ENCODE measurements around the gene ABHD12.

ABHD12 gene

DNA sequence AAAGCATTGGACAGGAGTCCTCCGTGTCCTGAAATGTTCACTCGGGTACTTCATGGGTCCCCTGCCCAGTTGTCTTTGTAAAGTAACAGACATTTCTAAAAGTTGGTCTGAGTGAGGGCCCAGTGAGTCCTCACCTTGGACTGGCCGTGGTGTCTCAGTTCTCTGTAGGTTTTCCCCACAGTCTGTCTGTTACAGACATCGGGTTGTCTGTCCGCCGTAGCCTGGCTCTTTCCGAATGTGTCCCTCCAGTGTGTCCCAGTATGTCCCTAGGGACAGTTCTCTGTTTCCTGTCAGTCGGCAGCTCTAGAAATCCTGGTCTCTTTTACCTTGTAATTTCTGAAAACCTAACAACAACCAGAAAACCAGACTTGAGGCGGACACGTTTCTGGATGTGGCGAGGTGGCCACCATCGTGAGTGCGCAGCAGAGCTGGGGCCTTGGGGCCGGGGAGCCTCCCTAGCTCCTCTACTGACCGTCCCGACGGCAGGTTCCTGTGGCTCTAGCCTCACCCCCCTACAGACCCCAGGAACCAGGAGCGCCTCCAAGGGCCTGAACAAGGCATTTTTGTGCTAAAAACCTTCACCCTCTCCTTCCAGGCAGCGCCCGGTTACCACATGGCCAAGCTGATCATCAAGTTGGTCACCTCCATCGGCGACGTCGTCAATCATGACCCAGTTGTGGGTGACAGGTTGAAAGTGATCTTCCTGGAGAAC is 100.6 kb downstream of the ABHD12 start:
- no peak for DNase-seq (ENCODE audit: low spot score)

DNA sequence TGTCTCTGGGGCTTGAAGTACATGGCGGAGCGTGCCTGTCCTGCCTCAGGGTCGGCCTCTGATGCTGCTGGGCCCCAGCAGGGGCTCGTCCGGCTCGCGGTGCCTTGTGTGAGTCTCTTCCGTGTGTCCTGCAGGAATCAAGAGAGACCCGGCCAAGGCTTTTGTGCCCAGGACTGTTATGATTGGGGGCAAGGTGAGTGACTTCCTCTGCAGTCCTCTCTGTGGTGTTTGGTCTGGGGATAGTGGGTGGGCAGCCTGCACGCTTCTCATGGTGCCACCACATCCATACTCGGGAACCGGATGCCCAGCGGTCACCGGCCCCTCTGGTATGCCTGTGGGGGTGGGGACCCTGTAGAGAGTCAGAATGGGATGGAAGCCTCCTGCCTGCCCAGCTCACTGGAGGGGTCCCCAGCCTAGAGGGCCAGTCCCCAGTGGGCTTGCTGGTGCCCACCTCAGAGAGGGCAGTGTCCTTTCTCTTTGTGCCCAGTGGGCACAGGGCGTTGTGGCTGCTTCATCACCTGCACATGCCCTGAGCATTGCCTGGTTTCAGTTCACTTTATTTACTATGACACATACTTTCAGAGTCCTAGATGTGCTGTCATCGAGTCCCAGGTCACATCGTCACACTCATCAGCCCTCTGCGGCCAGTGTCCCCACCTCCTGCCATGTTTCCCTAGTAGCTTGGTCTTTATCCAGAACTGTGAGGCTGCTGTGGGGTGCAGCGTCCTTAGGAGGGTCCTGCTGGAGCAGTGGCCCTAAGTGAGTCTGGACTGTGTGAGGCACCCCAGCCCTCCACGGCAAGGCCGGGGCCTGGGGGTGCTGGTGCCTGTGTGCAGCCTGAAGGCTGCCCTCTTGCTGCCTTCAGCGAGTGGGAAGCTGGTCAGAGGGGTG is 102.1 kb downstream of the ABHD12 start:
- no peak for DNase-seq (ENCODE audit: low spot score)

DNA sequence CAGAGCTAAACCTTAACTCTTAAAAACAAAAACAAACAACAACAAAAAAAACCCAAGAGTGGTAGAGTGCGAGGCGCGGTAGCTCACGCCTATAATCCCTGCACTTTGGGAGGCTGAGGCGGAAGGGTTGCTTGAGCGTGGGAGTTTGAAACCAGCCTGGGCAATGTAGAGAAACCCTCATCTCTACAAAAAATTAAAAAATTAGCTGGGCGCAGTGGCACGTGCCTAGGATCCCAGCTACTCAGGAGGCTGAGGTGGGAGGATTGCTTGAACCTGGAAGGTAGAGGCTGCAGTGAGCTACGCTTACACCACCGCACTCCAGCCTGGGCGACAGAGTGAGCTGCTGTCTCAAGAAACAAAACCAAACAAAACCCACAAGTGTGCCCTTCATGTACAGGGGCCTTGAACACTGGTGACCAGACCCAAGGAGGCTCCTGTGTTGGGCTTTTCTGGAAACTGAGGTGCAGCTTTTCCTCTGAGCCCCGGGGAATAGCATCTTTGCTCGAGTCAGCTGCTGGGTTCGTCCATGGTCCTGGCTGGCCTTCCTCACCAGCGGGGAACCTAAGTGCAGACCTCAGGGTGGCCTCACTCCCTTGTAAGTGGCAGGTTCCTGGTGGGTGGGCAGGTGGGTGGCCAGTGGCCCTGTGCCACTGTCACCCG is 102.9 kb downstream of the ABHD12 start:
- no peak for DNase-seq (ENCODE audit: low spot score)

DNA sequence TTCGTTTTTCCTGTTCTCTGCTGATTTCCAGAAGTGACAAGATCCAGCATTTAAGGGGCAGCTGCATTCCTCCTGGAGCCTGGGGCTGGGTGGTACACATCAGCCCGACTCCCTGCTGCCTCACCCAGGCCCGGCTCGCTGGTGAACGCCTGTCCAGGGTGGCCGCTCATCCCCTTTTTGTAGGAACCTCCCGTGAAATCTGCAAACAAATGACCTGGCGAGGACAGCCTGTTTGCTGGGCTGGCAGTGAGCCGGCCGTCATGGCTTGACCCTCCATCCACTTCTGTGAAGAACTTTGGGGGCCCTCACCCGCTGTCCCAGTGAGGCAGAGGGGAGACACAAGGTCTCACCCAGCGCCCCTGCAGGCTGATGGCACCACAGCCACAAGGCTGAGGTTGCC is 103.7 kb downstream of the ABHD12 start:
- no peak for DNase-seq (ENCODE audit: low spot score)

DNA sequence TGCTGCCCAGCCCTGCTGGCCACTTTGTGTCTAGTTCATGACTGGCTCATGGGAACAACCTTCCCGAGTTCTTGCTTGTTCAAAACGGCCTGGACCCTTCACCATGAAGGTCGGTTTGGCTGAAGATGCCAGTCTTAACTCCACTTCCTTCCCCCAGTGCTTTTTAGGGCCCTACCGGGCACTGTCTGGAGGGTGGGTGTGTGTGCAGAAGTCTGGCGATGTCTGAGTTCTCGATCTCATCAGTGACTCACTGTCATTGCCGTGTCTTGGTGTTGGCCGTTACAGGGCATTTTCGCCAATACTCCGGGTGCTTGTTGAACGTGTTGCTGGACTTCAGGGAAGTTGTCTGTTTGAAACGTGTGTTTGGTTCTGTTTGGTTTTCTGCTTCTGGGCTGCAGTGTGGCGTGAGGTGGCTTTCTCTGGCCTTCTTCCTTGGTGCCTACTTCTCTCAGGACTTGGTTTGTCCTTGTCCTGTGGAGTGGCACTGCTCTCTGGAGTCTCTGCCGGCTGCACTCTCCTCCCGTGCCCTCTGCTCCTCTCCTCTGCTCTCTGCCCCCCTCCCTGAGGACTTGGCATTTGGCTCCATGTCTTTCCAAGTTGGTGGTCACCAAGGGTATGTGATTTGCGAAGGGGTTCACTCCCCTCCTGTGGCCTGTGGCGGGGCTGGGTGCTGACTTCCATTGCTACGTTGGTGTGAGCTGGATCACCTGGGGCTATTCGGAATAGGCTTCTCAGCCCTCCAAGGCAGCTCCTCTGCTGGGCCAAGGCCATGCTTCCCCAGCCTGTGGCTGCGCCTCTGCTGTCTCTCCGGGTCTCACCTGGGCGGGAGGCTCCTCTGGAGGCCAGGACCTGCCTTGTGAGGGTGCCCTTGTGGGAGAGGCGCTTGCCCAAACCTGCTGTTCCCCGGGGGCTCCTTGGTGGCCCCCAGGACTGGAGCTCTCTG is 104.5 kb downstream of the ABHD12 start:
- no peak for DNase-seq (ENCODE audit: low spot score)

DNA sequence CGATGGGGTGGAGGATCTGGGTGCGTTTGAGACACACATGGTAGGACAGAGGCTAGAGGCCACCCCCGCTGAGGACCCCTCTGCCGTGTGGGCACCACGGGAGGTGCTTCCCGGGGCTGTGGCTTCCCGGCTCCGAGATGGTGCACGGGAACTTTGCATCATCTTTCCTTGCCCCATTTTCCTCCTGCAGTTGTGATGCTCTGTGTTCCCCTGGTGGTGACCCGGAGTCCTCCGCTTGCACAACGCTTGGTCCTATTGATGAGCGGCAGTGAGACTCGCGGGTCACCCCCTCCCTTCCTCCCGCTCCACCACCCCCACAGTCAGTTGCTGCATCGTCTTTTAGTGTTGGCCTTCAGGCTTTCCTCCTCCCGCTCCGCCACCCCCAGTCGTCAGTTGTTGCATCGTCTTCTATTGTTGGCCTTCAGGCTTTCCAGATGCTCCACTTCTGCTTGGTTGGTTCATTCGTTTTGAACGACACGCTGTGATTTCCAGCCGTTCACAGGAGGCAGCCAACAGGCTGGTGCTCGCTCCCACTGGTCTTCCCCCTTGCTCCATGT is 105.5 kb downstream of the ABHD12 start:
- no peak for DNase-seq (ENCODE audit: low spot score)

DNA sequence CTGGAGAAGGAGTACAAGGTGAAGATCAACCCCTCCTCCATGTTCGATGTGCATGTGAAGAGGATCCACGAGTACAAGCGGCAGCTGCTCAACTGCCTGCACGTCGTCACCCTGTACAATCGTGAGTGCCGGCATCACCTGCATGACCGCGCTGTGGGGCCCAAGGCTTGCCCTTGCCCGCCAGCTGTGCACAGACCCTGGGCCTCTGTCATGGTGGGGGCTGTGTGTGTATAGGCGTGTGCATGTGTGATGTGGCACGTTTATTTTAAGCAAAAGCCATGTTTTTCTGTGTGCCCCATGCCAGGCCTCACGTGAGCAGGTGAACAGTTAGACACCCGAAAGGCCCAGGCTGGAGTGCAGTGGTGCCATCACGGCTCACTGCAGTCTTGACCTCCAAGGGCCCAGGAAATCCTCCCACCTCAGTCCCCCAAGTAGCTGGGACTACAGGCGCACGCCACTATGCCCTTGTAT is 106.5 kb downstream of the ABHD12 start:
- no peak for DNase-seq (ENCODE audit: low spot score)

DNA sequence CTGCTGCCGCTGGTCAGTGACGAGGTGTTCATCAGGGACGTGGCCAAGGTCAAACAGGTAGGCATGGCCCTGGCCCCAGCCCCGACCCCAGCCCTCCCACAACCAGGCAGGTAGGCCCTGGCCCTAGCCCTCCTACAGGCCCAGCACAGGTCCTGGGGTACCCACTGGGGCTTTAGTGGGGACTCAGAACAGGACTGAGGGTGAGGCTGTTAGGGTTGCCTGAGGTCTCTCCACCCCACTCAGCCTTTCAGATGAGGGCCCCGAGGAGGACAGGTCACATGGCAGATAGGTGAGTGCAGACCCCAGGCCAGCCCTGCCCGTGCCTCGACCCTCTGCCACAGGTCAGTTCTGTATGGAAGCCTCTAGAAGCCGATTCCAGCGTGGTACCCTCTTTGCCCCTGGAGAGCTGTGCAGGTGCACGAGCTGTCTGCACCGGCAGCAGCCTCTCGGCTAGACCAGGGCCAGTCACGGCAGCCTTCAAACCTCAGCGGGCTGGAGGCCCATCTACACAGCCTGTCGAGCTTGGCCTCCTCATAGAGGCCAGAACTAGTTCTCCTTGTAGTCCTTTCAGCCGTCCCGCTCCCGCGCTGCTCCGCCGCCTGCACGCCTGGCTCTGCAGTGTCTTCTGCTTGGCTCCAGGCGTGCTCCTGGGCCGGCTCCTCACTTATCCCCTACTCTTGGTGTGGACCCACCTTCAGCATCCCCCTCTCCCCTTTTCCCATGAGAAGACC is 107.2 kb downstream of the ABHD12 start:
- no peak for DNase-seq (ENCODE audit: low spot score)

DNA sequence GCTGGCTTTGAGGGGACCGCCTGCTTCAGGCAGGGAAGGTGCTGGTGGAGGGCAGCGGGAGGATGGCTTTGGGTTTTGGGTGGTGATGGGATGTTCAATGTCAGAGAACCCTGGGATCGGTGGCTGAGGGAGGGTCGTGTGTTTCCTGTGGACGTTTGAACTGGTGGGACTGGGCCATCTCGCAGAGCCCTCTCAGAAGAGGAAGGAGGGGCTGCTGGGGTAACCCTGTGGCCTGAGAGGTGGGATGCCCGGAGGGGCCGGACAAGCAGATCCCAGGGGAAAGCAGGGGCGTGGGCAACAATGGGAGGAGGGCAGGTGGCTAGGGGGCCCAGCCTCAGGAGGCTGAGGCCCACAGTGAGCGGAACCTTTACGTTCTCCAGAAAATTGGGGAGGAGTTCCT is 107.8 kb downstream of the ABHD12 start:
- DNase-seq (ENCODE audit: low spot score): no peak

DNA sequence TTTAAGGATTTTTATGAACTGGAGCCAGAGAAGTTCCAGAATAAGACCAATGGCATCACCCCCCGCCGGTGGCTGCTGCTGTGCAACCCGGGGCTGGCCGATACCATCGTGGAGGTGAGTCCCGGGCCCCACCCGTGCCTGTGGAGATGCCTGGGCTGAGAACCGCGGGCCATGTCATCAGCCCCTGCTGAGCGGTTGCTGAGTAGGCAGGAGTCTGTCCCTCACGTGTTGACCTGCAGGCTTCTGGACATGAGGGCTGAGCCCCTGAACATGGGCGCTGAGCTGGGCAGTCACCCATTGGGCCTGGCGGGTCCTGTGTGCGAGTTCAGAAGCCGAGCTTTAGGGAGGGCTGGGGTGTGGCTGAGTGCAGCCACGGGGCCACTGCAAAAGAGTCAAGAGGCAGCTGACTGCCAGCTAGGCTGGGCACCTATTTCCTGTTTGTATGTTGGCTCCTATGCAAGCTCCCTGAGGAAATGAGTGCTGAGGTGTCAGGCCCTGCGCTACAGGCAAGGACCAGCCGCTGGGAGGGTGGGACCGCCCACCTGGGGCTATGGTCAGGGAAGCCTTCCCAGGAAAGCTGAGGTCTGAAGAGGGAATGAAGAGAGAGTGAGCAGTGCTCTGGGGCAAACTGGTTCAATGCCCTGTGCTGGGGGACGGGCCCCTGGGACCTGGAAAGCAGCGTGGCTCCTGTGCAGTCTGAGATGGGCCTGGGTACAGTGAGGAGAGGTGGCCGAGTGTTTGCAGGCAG is 108.4 kb downstream of the ABHD12 start:
- no peak for DNase-seq (ENCODE audit: low spot score)

DNA sequence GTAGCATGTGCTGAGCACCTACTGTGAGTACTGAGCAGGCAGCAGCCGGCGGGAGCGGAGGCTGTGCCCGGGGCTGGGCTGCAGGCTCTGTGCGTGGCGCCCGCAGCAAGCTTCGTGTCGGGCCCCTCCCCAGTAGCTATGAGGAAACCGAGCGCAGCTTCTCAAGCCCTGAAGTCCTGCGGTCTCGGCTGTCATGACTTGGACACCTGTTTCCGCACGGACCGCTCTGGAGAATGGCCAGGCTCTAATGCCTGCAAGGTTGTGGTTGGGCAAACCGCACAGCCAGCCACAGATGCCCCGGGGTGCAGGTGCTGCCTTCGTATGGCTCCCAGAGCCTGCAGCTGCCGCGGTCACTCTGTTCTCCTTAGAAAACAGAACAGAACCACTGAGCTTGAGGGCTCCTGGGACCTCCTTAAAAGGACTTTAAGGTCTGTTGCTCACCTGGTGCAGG is 109.1 kb downstream of the ABHD12 start:
- no peak for DNase-seq (ENCODE audit: low spot score)

DNA sequence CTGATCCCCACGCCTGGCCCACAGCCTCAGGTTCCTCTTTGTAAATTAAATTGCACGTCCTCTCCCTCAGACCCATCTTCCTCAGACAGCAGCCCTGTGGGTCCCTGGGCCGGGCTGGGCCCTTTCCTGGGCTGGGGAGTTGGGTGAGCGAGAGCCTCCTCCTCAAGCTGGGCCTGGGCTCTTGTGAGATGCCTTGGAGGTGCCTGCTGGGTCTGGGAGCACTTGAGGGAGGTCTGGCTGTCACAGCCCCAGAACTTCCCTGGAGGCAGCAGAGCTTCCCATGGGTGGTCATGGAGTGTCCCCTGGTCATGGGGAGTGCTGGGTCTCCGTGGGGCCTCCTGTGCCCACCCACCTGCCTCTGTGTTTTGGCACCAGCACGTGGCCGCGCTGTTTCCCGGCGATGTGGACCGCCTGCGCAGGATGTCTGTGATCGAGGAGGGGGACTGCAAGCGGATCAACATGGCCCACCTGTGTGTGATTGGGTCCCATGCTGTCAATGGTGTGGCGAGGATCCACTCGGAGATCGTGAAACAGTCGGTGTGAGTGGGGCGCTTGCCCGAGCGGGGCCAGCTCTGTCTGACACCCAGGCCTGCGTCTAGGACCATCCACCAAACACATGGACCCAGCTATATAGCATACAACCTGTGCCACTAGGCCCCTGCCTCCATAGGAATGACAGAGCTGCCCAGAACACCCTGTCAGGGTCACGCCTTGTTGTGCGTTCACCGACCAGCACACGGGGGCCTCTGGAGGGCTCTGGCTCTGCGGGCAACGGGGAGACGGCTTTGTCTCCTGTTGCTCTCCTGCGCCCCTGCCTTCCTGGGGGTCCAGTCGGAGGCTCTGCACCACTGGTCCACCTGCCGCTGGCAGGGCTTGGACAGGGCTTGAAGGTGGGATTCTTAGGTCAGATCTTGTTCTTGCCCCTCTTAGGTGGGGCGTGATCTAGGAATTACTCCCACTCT is 109.8 kb downstream of the ABHD12 start:
- DNase-seq (ENCODE audit: low spot score): no peak

DNA sequence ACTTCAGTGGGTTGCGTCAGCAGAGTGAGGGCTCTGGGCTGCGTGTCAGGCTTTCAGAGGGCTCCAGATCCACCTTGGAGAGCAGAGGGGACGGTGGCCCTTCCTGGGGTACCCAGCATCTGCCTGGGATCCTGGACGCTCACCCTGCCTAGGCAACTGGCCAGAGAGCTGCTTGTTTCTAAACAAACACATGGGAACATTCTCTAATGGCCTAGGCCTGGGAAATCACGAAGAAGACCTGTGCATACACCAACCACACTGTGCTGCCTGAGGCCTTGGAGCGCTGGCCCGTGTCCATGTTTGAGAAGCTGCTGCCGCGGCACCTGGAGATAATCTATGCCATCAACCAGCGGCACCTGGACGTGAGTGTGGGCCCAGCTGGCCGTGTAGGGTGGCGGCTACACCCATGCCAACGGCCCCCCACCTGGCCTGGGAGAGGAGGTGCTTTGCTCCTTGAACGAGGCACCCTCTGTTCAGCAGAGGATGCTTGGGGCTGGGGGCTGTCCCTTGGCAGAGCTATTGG is 110.5 kb downstream of the ABHD12 start:
- no peak for DNase-seq (ENCODE audit: low spot score)

DNA sequence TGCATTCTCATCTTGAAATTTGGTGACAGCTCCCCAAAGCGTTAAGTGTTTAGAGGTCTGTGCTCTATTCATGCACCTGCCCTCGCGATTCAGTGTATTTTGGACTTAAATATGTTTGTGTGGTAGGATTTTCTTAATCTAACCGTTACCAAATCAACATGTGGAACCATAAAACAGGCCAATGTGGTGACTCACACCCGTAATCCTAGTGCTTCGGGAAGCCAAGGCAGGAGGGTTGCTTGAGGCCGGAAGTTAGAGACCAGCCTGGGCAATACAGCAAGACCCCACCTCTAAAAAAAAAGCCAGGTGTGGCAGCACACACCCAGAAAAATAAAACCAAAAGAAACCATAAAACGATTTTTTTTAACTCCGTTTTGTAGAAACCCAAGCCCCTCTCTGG is 111.2 kb downstream of the ABHD12 start:
- no peak for DNase-seq (ENCODE audit: low spot score)

DNA sequence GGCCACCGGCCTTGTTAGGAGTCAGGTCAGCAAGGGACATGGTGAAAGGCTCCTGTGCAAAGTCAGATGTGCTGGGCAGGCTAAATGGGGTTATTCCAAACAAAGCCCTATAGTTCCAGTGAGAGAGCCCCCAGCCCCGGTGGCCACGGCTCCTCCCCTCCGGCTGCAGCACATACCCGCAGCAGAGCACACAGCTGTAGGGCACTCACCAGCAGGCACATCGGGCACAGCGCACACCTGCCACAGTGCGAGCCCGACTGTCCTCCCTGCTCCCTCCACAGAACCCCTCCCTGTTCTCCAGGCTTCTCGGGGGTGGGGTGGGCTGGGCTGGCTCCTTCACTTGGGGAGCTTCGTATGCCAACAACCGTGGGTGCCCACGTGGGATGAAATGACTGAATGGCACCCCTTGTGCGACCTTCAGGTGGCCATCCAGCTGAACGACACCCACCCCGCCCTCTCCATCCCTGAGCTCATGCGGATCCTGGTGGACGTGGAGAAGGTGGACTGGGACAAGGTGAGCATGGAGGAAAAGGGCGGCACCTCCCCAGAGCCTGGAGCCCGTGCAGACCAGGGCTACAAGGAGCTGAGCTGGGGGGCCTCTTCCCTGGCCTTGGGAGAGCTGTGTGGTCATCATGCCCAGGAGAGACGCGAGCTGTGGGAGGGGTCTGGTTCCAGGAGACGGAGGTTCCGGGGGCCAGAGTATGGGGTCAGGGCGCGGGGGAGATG is 111.8 kb downstream of the ABHD12 start:
- DNase-seq (ENCODE audit: low spot score): no peak

DNA sequence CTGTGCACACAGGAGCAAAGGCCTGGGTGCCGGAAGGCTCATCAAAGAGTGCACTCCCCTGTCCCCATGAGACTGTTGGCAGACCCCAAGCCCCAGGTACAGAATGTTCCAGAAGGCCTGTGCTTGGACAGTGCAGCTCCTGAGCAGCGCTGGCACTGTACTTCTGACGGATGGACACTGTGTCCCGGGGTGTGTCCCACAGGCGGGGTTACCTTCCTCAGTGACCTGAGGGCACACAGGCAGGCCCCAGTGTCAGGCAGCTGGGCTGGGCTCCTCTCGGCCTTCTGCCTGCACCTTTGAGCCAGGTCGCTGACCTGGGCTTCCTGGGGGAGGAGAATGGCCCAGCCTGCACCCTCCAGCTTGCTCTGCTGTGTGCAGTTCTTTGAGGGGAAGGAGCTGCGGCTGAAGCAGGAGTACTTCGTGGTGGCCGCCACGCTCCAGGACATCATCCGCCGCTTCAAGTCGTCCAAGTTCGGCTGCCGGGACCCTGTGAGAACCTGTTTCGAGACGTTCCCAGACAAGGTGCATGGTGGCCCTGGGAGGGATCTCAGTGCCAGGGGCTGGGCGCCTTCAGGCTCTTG is 112.6 kb downstream of the ABHD12 start:
- no peak for DNase-seq (ENCODE audit: low spot score)

DNA sequence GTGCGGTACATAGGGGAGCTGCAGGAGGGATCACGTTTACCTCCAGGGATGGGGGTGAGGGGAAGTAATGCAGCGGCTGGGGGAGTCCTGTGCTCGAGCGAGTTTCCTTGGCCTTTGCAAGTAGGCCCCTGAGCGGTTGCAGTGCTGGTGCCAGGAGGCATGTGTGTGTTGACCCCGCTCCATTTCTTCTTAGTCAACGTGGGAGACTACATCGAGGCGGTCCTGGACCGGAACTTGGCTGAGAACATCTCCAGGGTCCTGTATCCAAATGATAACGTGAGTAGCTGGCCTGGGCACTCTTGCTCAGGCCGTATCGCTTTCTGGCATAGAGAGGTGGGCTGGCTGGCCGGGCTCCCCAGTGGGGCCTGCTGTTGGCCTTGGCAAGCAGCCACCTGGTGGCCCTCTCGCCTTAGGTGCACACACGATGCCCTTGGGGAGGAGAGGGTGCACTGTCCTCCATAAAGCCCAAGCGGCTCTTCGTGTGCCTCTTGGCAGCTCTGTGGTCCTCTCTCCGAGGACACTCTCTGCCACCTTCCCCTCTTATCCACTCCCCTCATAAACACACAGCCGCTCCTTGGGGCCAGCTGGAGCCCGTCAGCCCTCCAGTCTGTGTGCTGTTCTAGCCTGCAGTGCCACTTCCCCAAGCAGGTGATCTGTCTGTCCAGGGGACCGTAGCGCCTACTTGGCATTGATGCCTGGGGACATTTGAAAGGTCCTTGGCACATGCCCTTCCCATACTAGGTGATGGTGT is 113.4 kb downstream of the ABHD12 start:
- DNase-seq (ENCODE audit: low spot score): no peak
